ENCODE data around the gene SCAPER.

GRCh38 chr15:76325704-76326103, 579.4 kb downstream of the SCAPER start:
- TF ChIP-seq ZEB2 (tag by site-specific recombination; IDR thresholded peaks at IDR 0.05), result no peak
- TF ChIP-seq ZNF16 (tag by site-specific recombination; IDR thresholded peaks at IDR 0.05; ENCODE audit: low read depth), result no peak
- no peak for TF ChIP-seq ZFP41 (tag by site-specific recombination; IDR thresholded peaks at IDR 0.05; ENCODE audit: borderline replicate concordance)
- TF ChIP-seq CTCF (tag by site-specific recombination; IDR thresholded peaks at IDR 0.05), result no peak
- TF ChIP-seq SALL2 (tag by site-specific recombination; IDR thresholded peaks at IDR 0.05; ENCODE audit: borderline replicate concordance), result no peak
- TF ChIP-seq ZNF184 (tag by site-specific recombination; IDR thresholded peaks at IDR 0.05), result no peak
- TF ChIP-seq PATZ1 (tag by site-specific recombination; IDR thresholded peaks at IDR 0.05), result no peak
- TF ChIP-seq KLF9 (tag by site-specific recombination; IDR thresholded peaks at IDR 0.05; ENCODE audit: low read depth), result no peak
- TF ChIP-seq ZNF138 (tag by site-specific recombination; IDR thresholded peaks at IDR 0.05; ENCODE audit: borderline replicate concordance), result no peak
- TF ChIP-seq PRDM10 (tag by site-specific recombination; IDR thresholded peaks at IDR 0.05), result no peak
- TF ChIP-seq ZNF121 (tag by site-specific recombination; IDR thresholded peaks at IDR 0.05), result no peak
- no peak for TF ChIP-seq ZNF670 (tag by site-specific recombination; IDR thresholded peaks at IDR 0.05; ENCODE audit: low read depth)

All from HEK293 (cell line).